ENCODE results near the gene ATP6V1G3.

Gene ATP6V1G3

DNA sequence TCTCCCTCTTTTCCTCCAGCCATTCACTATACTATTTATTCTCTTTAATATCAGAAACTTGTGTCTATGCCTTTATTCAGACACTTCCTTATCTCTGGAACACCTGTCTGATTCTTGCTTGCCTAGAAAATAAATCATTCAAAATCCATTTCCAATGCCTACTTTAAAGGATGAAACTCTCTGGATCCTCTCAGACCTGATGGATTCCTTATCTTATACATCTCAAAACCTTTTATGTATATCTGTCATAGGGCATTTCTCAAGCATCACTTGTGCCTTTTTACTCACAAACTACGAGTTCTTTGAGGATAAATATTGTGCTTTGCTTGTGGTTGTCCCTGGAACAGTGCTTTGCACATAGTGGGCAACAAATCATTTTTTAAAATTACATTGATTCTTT is 3.8 kb upstream of the ATP6V1G3 start:
- in situ Hi-C loops (cut with MboI; ENCODE audit: low sequenced_read_pairs, unreplicated experiment) = no loop called here
- no peak for DNase-seq (ENCODE audit: low spot score)
- TF ChIP-seq, protein P1, sequence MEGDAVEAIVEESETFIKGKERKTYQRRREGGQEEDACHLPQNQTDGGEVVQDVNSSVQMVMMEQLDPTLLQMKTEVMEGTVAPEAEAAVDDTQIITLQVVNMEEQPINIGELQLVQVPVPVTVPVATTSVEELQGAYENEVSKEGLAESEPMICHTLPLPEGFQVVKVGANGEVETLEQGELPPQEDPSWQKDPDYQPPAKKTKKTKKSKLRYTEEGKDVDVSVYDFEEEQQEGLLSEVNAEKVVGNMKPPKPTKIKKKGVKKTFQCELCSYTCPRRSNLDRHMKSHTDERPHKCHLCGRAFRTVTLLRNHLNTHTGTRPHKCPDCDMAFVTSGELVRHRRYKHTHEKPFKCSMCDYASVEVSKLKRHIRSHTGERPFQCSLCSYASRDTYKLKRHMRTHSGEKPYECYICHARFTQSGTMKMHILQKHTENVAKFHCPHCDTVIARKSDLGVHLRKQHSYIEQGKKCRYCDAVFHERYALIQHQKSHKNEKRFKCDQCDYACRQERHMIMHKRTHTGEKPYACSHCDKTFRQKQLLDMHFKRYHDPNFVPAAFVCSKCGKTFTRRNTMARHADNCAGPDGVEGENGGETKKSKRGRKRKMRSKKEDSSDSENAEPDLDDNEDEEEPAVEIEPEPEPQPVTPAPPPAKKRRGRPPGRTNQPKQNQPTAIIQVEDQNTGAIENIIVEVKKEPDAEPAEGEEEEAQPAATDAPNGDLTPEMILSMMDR (IDR thresholded peaks at IDR 0.05; ENCODE audit: borderline replicate concordance, control extremely low read depth, extremely low read depth, insufficient read depth, missing control alignments) = no peak

DNA sequence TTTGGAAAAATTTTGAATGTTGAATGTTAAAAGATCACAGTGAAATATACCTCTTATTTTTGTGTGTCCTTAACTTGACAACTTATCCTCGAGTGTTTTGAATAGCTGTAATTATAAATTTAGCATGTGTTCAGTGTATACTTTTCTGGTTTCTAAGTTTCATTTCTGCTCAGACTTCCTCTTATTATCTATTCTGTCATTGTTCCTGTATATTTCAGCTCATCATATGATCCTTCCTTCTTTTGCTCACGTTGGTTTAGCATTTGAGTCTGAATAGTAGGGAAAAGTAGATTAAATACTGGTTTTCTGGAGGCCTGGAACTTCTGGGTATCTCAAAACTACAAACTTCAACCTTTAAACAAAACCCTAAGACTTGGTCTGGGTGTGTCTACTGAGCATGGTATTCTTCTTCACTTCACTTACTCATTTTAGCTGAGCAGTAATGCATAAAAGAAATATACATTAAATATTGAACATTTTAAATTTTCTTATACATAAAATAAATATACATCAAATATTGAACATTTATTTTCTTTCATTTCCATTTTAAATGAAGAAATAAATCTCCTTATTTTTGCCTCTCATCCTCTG is 3.3 kb upstream of the ATP6V1G3 start:
- DNase-seq (ENCODE audit: low spot score) = peak; percentile 16
- TF ChIP-seq, protein P1 (IDR thresholded peaks at IDR 0.05; ENCODE audit: borderline replicate concordance, control extremely low read depth, extremely low read depth, insufficient read depth, missing control alignments) = no peak
- in situ Hi-C loops (cut with MboI; ENCODE audit: low sequenced_read_pairs, unreplicated experiment) = no loop called here

DNA sequence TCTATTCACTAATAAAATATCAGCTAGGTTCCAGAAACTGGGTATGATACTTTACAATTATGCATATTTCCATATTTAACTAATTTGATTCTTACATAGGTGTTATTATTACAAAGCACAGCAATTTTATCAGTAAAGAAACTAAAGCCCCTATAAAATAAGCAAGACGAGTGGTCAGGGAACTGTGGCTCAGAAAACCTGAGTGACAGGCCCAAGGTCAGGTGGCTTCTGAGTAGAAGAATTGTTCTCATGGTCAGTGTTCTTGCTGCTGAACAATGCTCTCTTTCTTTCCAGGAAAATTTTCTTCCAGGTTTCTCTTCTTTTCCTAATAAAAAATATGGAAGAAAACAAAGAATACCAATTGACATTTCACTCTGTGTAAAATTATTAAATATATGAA is 2.2 kb upstream of the ATP6V1G3 start:
- in situ Hi-C loops (cut with MboI; ENCODE audit: low sequenced_read_pairs, unreplicated experiment) = no loop called here
- DNase-seq (ENCODE audit: low spot score) = no peak
- TF ChIP-seq, protein P1 (IDR thresholded peaks at IDR 0.05; ENCODE audit: borderline replicate concordance, control extremely low read depth, extremely low read depth, insufficient read depth, missing control alignments) = no peak

DNA sequence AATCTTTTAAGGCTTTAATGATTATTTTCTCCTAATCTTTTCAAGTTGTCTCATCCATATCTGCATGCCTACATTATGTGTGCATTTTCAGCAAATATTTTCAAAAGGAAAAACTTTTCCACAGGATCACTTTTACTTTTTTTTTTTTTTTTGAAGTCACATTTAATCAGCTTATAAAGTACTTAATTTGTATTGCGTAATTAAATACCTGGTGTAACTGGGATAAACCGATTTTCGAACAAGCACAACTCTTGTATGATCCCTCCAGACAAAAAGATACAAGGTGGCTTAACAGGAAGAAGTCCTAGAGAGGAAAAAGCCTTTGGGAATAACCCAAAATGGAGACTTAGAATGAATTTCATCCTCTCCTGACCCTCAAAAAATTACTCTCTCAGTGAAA is 1.3 kb upstream of the ATP6V1G3 start:
- TF ChIP-seq, protein P1 (IDR thresholded peaks at IDR 0.05; ENCODE audit: borderline replicate concordance, control extremely low read depth, extremely low read depth, insufficient read depth, missing control alignments) = no peak
- in situ Hi-C loops (cut with MboI; ENCODE audit: low sequenced_read_pairs, unreplicated experiment) = no loop called here
- DNase-seq (ENCODE audit: low spot score) = no peak

DNA sequence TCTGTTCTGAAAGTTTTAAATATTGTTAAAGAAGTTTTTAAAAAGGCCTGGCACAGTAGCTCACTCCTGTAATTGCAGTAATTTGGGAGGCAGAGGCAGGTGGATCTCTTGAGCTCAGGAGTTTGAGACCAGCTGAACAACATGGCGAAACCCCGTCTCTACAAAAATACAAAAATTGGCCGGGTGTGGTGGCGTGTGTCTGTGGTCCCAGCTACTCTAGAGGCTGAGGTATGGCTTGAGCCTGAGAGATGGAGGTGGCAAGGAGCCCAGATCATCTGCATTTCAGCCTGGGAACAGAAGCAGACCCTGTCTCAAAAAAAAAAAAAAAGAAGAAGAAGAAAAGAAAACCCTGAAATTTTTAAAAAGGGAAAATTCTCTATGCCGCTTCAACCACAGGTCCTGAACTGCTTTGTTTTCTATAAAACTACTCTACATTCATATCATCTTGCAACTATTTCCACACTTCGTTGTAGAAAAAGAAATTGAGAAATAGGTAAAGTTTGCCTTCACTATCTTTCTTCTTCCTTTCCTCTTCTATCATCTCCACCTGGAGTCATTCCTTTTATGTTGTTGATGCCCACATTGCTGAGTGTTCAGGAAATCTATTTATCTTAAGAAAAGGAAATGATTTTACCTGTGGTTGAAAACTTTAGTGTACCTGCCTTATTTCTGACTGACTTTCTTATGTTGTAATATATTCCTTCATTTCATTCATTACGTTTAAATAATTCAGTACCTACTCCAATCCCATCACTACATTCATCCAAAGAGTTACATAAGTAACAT is 1.7 kb downstream of the ATP6V1G3 start:
- TF ChIP-seq, protein P1 (IDR thresholded peaks at IDR 0.05; ENCODE audit: borderline replicate concordance, control extremely low read depth, extremely low read depth, insufficient read depth, missing control alignments) = no peak
- no peak for DNase-seq (ENCODE audit: low spot score)
- in situ Hi-C loops (cut with MboI; ENCODE audit: low sequenced_read_pairs, unreplicated experiment) = no loop called here

DNA sequence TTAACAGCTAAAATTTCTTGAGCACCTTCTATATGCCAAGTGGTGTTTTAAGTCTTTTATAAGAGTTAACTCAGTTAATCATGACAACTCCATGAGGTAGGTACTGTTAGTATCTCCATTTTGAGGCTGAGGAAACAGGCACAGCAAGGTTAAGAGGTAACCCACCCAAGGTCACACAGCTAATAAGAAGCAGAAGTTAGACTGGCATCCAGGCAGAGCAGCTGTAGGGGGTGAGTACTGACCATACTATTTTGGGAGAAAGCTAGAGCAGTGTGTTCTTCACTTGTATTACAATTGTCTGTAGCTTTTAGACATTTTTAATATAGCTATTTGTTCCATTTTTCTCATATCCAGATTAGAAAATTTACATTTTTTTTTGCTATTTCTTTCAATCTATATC is 4.8 kb downstream of the ATP6V1G3 start:
- TF ChIP-seq, protein P1 (IDR thresholded peaks at IDR 0.05; ENCODE audit: borderline replicate concordance, control extremely low read depth, extremely low read depth, insufficient read depth, missing control alignments) = no peak
- in situ Hi-C loops (cut with MboI; ENCODE audit: low sequenced_read_pairs, unreplicated experiment) = no loop called here
- DNase-seq (ENCODE audit: low spot score) = no peak

Measured in GM13976 (cell line).